Hindlimb muscle (tissue), 1 donor: ENCODE results near the gene TEC. TPM values are rescaled to one million over a fixed set of nuclear protein-coding genes. Genes with fewer than 3 reads are reported as not detected.

Experiments used
- DNase-seq: peaks from one replicate; pipeline ENCODE4 v3.0.0-alpha.2; 2013
- polyA plus RNA-seq: library from polyadenylated mRNA; unstranded; fragments of 120-200 nt; gene quantifications from one replicate; pipeline ENCODE4 v1.2.1, GENCODE V29; 2013; ENCODE audit not compliant: insufficient read length

The TEC gene
- polyA plus RNA-seq, 1 donor, result 0.49 TPM

- peak; percentile 47 for DNase-seq
Observed at GRCh38 chr4:48269861-48270522, 354 bp upstream of the TEC start.

- no peak for DNase-seq
Observed at GRCh38 chr4:48267574-48267973, 2.1 kb downstream of the TEC start.

DNA sequence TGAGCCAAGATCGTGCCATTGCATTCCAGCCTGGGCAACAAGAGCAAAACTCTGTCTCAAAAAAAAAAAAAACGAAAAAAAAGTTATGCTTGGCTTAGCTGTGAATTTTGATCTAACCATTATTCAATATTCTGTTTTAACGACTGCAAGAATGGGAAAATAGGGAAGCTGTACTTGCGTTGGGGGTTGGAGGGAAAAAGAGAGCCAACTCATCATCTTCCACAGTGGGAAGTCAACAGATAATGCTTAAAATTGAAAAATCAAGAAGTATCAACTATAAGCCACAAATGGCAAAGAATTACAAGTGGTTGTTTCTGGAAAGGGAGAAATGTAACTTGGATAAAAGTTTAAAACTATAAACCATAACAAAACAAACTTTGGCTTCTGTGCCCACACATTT, 2.9 kb downstream of the TEC start:
- DNase-seq, result no peak

GRCh38 chr4:48262926-48263325, 6.7 kb downstream of the TEC start:
- no peak for DNase-seq

DNA sequence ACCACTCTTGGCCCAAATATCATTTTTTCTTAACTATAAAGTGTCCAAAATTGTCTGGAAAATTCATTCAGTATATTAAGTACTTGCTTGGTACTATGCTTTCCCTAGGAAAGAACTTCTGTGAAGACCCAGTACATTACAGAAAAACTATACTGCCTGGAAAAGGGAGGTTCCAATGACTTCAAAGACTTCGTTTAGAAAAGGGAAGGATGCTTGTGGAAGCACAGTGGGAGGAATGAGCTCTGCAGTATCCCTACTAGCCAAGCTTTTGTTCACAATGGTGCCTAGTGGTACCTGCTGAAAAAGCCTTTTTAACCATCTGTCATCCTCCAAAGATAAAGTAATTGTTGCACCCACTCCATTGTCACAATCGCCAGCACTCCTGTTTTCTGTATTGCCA, 7.2 kb downstream of the TEC start:
- no peak for DNase-seq

DNA sequence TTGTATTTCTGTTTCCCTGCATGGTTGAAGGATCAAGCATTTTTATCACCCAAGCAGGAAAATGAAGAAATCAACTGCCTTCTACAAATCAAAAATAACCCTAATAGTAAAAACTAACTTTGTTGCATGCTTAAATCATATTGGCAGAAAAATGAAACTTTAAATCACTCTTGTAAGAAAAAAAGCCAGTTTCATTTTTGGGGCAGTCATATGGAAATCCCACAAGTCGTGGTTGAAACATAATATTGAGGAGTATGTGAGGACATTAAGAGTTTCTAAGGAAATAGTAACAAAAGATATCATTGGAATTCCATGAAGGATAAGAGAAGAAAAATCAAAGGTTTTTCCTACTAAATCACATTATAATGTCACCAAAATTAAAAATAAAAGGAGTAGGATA, 8.4 kb downstream of the TEC start:
- DNase-seq, result no peak

DNA sequence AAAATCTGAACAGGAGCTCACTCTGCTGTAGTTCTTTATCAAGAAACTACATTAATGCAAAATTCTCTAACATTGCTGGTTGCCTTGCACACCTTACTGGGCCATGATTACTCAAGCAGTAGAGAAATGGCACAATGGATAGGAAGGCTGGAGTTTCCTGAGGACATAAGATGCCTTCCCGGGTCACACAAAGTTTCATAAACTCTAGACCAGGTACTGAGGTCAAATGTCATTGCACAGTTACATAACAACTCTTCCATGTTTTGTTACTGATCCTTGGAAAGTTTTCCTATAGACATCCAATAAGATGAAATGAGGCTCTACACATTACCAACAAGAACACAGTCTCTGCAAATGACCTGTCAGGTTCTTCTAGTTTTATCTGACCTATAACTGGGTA, 9.9 kb downstream of the TEC start:
- DNase-seq, result no peak

DNA sequence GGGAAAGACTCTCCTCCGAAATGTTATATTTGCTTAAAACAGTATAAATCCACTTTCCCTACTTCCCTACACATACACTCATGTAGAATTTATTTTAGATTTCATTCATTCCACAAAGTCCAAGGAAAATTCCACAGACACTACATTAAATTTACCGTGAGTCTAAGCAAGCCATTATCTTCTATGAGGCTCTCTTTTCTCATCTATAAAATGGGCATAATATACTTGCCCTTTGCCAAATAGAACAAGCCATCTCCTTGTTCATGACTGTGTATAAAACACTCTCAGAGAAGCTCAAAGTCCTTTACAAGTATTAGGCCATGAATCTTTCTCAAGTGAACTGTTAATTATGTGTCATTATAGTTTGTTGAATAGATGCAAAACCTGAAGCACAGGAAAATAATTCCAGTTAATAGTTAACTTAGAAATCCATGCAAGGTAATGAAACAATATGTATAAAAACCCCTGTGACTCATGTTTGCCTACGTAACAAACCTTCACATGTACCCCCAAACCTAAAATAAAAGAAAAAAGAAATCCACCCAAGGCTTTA, 10.7 kb downstream of the TEC start:
- DNase-seq, result no peak

DNA sequence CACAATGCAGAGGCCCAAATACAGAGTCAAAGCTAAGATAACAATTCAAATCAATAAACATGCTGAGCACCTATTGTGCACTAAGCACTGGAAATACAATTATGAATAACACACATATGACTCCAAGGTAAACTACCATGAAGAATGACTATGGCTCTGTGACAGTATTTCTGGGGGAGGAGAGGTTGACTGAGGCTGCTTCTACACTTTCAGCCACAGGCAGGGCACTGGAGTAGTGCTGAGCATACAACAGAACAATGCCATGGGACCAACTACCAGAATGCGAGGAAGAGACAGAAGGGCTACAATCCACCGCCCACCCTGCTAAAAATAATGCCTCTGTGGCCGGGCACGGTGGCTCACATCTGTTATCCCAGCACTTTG, 13.7 kb downstream of the TEC start:
- no peak for DNase-seq

DNA sequence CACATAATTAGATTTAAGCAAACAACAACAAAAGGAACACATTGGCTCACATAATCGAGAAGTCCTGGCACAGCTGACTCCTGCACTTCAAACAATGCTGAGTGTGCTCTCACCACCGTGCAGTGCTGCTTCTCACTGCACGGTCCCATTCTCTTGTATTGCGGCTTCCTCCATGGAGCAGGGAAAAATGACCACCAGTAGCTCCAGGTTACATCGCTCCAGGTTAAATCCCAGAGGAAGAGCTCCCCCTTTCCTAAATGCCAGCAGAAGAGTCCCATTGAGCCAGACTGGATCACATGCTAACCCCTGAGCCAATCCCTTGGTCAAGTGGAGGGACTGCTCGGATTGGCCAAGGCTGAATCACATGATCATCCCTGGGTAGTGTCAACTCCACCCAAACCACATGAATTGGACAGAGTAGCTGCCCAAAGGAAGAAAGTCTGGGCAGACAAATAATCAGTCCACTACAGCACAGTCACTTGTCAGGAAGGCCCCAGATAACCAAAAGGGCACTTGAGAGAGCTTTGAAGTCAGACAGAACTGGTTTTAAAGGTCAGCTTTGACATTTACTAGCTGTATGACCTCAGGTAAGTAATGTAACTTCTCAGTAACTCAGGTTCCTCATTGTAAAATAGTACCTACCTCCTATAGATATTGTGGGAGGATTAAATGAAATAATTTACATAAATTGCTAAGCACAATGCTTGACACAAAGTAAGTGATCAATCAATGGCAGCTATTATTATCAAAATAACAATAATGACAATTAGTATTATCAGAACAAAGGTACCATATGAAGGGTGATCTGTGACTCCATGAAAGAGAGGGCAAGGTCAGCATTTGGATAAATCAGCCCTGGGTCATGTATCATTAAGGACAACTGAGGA, 14.3 kb downstream of the TEC start:
- no peak for DNase-seq

- DNase-seq, result no peak
Observed at GRCh38 chr4:48254381-48255071, 15.1 kb downstream of the TEC start.

DNA sequence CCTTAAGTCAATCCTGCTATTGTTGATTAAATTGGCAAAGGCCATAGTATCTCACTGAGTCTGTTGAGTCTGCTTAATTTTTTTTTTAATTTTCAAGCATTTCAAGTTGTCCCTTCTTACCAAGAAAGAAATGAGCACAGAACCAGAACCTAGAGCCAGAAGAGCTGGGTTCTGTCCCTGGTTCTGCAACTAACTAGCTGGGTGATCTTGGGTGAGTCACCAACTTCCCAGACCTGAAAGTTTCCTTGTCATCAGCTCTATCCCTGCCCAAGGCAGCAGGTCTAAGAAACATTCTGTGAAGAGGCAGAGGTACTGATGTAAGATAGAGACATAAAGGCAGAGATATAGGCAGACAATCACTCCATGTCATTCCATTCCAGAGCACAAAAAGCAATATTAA, 17.3 kb downstream of the TEC start:
- DNase-seq, result no peak

GRCh38 chr4:48250980-48251379, 18.7 kb downstream of the TEC start:
- no peak for DNase-seq

- no peak for DNase-seq
Observed at GRCh38 chr4:48250343-48250742, 19.3 kb downstream of the TEC start.

DNA sequence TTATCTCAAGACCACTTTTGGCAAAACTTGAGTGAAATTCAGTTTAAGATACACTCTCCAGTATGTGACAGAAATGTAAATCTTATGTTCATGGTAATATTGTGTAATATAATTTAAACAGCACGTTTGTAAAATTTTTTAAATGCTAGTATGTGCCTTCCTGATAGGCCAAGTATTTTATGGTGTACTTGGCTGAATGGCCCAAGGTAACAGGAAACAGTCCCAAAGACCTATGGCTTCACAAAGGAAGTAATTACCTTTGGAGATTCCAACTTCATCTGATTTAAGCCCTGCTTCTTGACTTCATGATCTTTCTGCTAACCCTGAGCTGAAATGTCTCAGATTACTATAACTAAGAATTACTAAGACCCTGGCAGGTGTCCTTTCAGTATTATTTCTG, 20.3 kb downstream of the TEC start:
- no peak for DNase-seq

DNA sequence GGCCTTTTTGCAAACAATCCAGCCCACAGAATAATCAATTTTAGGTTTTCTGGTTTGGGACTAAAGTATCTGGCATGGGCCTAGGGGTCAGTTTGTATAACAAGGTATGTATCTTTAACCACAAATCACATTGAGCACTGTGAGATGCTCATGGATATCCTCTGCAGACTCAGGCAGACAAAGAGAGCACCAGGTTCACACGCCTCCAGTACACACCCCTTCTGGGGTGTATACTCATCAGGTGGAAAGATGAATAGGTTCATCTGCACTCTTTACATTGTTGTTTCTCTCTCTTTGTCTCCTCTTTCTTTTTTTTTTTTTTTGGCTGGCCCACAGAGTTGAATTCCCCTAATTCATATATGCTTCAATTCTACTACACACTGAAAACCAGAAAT, 21.1 kb downstream of the TEC start:
- no peak for DNase-seq

GRCh38 chr4:48247878-48248558, 21.6 kb downstream of the TEC start:
- no peak for DNase-seq

DNA sequence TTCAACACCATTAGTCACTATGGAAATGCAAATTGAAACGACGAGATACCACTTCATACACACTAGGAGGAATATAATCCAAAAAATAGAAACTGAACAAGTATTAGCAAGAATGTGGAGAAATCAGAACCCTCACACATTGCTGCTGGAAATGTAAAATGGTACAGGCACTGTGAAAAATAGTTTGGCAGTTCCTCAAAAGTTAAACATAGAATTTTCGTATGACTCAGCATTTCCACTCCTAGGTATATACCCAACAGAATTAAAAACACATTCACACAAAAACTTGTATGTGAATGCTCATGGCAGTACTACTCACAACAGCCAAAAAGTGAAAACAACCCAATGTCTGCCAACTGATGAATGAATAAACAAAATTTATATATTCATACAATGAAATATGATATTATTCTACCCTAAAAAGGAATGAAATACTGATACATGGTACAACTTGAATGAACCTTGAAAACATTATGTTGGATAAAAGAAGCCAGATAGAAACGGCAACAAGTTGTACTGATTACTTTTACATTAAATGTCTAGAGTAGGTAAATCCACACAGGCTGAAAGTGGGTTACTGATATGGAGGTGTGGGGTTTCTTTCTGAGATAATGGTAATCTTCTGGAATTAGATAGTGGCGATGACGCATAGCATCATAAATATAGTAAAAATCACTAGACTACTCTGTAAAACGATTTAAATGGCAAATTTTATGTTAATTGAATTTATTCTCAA, 22.3 kb downstream of the TEC start:
- DNase-seq, result no peak

DNA sequence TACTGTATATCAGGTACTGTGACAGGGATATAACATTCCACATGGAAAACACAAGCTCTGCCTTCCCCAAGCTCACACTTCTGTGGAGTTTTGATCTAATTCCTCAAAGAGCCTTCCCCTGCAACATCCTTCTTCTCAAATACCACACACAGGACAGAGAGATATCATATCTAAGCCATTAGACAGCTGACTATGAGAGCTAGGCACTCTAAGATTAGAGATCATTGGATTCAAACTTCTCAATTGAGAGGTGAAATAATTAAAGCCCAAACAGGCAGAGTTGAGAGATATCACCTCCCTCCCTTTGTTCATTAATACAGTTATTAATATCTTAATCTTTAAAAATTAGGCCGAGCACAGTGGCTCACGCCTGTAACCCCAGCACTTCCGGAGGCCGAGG, 25.0 kb downstream of the TEC start:
- no peak for DNase-seq

- no peak for DNase-seq
Observed at GRCh38 chr4:48243887-48244286, 25.8 kb downstream of the TEC start.

DNA sequence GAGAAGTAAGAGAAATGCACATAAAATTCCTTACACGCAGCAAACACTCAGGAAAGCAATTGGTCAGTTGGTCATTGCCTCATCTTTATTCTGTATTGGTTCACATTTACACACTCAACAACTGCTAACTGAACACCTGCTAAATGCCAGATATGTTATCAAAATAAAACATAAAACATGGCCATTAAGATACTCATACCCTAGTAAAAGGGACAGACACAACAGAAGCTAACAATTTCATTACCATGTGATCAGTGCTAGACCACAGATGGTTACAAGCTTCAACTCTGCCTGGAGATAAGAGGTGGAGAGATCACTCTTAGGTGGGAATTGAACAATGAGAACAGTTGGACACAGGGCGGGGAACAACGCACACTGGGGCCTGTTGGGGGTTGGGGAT, 26.2 kb downstream of the TEC start:
- DNase-seq, result no peak
